GM21786 (cell line): ENCODE results near the gene MAN1C1.
"Not testable (repeated sequence)": the region's sequence is repeated elsewhere in the genome, so short reads cannot be mapped to it uniquely, and the experiment has no call there.

Experiments
- ATAC-seq: cut with Tn5 transposase; IDR thresholded peaks from one replicate; pipeline ENCODE4 v1.9.1; 2021; ENCODE audit not compliant: unreplicated experiment

Gene MAN1C1

GRCh38 chr1:25581764-25582163 is 34.8 kb upstream of the MAN1C1 start:
- no peak for ATAC-seq

GRCh38 chr1:25583519-25584370 is 32.8 kb upstream of the MAN1C1 start:
- no peak for ATAC-seq

- no peak for ATAC-seq
Observed at GRCh38 chr1:25586181-25586588, 30.4 kb upstream of the MAN1C1 start.

GRCh38 chr1:25587290-25587689 is 29.3 kb upstream of the MAN1C1 start:
- ATAC-seq, result no peak

GRCh38 chr1:25588224-25588623 is 28.4 kb upstream of the MAN1C1 start:
- ATAC-seq, result not testable (repeated sequence)

GRCh38 chr1:25588786-25589185 is 27.8 kb upstream of the MAN1C1 start:
- ATAC-seq, result not testable (repeated sequence)

GRCh38 chr1:25590096-25590824 is 26.3 kb upstream of the MAN1C1 start:
- no peak for ATAC-seq

GRCh38 chr1:25593861-25594260 is 22.7 kb upstream of the MAN1C1 start:
- no peak for ATAC-seq

GRCh38 chr1:25594971-25595370 is 21.6 kb upstream of the MAN1C1 start:
- no peak for ATAC-seq

GRCh38 chr1:25596641-25597040 is 19.9 kb upstream of the MAN1C1 start:
- ATAC-seq, result not testable (repeated sequence)

GRCh38 chr1:25598879-25599278 is 17.7 kb upstream of the MAN1C1 start:
- ATAC-seq, result no peak

GRCh38 chr1:25599969-25600610 is 16.5 kb upstream of the MAN1C1 start:
- no peak for ATAC-seq

GRCh38 chr1:25600971-25601699 is 15.5 kb upstream of the MAN1C1 start:
- not testable (repeated sequence) for ATAC-seq

GRCh38 chr1:25603779-25604538 is 12.6 kb upstream of the MAN1C1 start:
- ATAC-seq, result not testable (repeated sequence)

GRCh38 chr1:25607123-25607522 is 9.5 kb upstream of the MAN1C1 start:
- ATAC-seq, result no peak

GRCh38 chr1:25608488-25609178 is 8.0 kb upstream of the MAN1C1 start:
- no peak for ATAC-seq

- ATAC-seq, result no peak
Observed at GRCh38 chr1:25609921-25610320, 6.7 kb upstream of the MAN1C1 start.

- no peak for ATAC-seq
Observed at GRCh38 chr1:25610822-25611630, 5.6 kb upstream of the MAN1C1 start.

GRCh38 chr1:25611843-25612242 is 4.7 kb upstream of the MAN1C1 start:
- no peak for ATAC-seq
